Measurements from ENCODE around the gene ATP11A.

- no peak for TF ChIP-seq GATA2 (IDR thresholded peaks at IDR 0.05; ENCODE audit: low read depth, low read length)
- no peak for TF ChIP-seq GATA3 (IDR thresholded peaks at IDR 0.05; ENCODE audit: low read depth, low read length)
Measured at GRCh38 chr13:112814905-112815585, 125.2 kb downstream of the ATP11A start.
